Muscle of back (tissue), 13 donors: Measurements from ENCODE around the gene MAN2B1. TPM values are rescaled to one million over a fixed set of nuclear protein-coding genes. Genes with fewer than 3 reads are reported as not detected.
A peak's percentile ranks its signal among the peaks of the same experiment; 100 is the strongest.
"Not testable (repeated sequence)": the region's sequence is repeated elsewhere in the genome, so short reads cannot be mapped to it uniquely, and the experiment has no call there.

Source experiments
- DNase-seq, 3 donors: peaks; one replicate each; pipeline versions ENCODE4 v3.0.0 to v3.0.0-alpha.2; 2013
- long read RNA-seq, 9 donors: transcript quantifications; one replicate each; lab custom pipeline, GENCODE V29; 2026
- polyA plus RNA-seq, 10 donors: library from polyadenylated mRNA; unstranded; fragments of 120-200 nt; gene quantifications; one replicate each; pipeline ENCODE4 v1.2.1, GENCODE V29; 2013; ENCODE audit not compliant: insufficient read length in 10 of 10

MAN2B1 gene
- 10 to 100 TPM; 23.1 to 38.2 (median 27.9) TPM for polyA plus RNA-seq
- long read RNA-seq, donor 1, partial matches to known transcripts = 0 of 5 reads
- long read RNA-seq, donor 1, other reads (novel, unspliced or antisense) = 0 of 5 reads
- long read RNA-seq, donor 2, partial matches to known transcripts = 0 of 3 reads
- long read RNA-seq, donor 2, other reads (novel, unspliced or antisense) = 0 of 3 reads
- long read RNA-seq, donor 3 = 0 reads
- long read RNA-seq, donor 4, partial matches to known transcripts = 0 of 1 reads
- long read RNA-seq, donor 4, other reads (novel, unspliced or antisense) = 0 of 1 reads
- long read RNA-seq, donor 5, partial matches to known transcripts = 0 of 4 reads
- long read RNA-seq, donor 5, other reads (novel, unspliced or antisense) = 0 of 4 reads
- long read RNA-seq, donor 6, partial matches to known transcripts = 6 of 11 reads
- long read RNA-seq, donor 6, other reads (novel, unspliced or antisense) = 0 of 11 reads
- long read RNA-seq, donor 7, partial matches to known transcripts = 5 of 11 reads
- long read RNA-seq, donor 7, other reads (novel, unspliced or antisense) = 0 of 11 reads
- long read RNA-seq, donor 8, partial matches to known transcripts = 5 of 9 reads
- long read RNA-seq, donor 8, other reads (novel, unspliced or antisense) = 0 of 9 reads
- long read RNA-seq, donor 9, partial matches to known transcripts = 0 of 1 reads
- long read RNA-seq, donor 9, other reads (novel, unspliced or antisense) = 0 of 1 reads

GRCh38 chr19:12666265-12667048 lies at the start of gene MAN2B1, which contains the start of gene WDR83:
Gene MAN2B1 (minus strand): TSS chr19:12666742. CDS start chr19:12666701, 41 bp downstream.
Gene WDR83 (plus strand): TSS chr19:12666807. CDS start chr19:12669791, 2,984 bp downstream.
- peak; percentile 64 to 93 (median 84) for DNase-seq

GRCh38 chr19:12715929-12716328 lies 49.4 kb upstream of the MAN2B1 start:
- no peak for DNase-seq

DNA sequence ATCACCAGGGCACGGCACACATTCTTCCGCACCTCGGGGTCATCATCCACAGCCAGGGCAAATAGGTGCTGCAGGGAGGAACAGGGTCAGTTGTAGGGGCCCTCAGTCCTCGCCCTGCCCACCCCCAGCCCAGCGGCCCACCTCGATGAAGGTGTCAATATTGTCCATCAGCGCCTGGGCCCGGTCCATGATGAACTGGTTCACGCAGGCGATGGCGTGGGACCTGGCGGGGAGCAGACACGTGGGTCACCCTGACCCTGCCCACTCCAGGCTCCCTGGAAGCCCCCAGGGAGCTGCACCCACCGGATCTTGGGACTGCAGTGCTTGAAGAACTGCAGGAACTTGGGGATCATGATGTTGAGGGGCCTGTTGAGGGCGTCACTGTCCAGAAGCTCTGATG lies 48.6 kb upstream of the MAN2B1 start:
- DNase-seq = no peak

DNA sequence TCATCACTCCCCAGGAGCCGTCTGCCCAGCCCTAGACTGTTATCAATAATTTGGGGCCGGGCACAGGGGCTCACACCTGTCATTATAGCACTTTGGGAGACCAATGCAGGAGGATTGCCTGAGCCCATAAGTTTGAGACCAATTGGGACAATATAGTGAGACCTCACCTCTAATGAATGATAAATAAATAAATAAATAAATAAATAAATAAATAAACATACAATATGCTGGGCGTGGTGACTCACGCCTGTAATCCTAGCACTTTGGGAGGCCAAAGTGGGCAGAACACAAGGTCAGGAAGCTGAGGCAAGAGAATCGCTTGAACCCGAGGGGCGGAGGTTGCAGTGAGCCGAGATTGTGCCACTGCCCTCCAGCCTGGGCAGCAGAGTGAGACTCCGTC lies 46.8 kb upstream of the MAN2B1 start:
- not testable (repeated sequence) for DNase-seq

DNA sequence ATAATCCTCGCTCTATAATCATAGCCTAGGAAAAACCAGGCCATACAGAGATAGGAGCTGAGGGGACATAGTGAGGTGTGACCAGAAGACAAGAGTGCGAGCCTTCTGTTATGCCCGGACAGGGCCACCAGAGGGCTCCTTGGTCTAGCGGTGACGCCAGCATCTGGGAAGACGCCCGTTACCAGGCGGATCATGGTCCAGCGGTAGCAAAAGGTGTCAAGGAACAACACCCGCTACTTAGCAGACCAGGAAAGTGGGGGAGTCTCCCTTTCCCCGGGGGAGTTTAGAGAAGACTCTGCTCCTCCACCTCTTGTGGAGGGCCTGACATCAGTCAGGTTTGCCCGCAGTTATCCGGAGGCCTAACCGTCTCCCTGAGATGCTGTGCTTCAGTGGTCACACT lies 45.5 kb upstream of the MAN2B1 start:
- DNase-seq = not testable (repeated sequence)

DNA sequence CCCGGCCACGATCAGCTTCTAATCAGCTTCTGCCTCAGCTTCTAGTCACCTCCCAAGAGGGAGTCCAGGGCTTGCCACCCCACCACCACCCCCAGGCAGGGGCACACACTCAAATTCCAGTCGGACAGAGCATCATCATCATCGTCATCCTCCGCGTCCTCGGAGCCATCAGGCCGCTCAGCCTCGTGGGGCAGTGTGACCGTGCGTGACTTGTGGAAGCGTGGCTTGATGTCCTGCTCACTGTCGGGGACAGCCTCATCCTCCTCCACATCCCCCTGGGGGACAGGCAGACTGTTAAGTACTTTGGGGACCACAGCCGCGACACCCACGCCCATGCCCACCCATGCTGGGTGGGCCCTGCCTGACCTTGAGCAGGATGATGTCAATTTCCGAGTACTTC lies 44.6 kb upstream of the MAN2B1 start:
- DNase-seq = no peak

GRCh38 chr19:12708641-12709040 lies 42.1 kb upstream of the MAN2B1 start:
- DNase-seq = no peak

- DNase-seq = no peak
Measured at GRCh38 chr19:12706332-12706718, 39.8 kb upstream of the MAN2B1 start.

- no peak for DNase-seq
Measured at GRCh38 chr19:12705654-12706331, 39.3 kb upstream of the MAN2B1 start.

DNA sequence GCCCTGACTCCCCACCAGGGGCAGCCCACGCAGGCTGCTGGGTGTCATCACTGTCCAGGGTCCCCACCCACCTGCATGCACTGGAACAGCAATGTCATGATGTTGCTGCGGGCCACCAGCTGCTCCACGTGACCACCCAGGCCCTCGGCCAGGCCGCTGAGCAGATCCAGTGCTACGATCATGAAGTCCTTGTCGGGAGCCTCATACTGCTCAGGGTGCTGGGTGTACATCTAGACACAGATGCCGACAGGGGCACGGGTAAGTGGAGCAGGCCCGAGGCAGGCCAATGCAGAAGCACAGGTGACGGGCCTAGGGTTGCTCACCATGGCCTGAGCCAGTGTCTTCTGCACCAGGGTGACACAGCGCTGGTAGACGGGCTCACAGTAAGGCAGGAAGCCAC lies 38.6 kb upstream of the MAN2B1 start:
- no peak for DNase-seq

- peak in 2 of 3 donors; percentile 27 to 53 for DNase-seq
Measured at GRCh38 chr19:12703046-12703445, 36.5 kb upstream of the MAN2B1 start.

- no peak for DNase-seq
Measured at GRCh38 chr19:12701596-12702282, 35.2 kb upstream of the MAN2B1 start.

GRCh38 chr19:12698138-12698537 lies 31.6 kb upstream of the MAN2B1 start:
- no peak for DNase-seq

DNA sequence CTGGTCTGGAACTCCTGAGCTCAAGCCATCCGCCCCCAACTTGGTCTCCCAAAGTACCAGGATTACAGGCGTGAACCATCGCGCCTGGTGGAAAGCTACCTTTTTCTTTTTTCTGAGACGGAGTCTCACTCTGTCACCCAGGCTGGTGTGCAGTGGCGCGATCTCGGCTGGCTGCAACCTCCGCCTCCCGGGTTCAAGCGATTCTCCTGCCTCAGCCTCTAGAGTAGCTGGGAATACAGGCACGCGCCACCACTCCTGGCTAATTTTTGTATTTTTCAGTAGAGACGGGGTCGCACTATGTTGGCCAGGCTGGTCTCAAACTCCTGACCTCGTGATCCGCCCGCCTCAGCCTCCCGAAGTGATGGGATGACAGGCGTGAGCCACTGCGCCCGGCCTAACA lies 30.9 kb upstream of the MAN2B1 start:
- DNase-seq = not testable (repeated sequence)

DNA sequence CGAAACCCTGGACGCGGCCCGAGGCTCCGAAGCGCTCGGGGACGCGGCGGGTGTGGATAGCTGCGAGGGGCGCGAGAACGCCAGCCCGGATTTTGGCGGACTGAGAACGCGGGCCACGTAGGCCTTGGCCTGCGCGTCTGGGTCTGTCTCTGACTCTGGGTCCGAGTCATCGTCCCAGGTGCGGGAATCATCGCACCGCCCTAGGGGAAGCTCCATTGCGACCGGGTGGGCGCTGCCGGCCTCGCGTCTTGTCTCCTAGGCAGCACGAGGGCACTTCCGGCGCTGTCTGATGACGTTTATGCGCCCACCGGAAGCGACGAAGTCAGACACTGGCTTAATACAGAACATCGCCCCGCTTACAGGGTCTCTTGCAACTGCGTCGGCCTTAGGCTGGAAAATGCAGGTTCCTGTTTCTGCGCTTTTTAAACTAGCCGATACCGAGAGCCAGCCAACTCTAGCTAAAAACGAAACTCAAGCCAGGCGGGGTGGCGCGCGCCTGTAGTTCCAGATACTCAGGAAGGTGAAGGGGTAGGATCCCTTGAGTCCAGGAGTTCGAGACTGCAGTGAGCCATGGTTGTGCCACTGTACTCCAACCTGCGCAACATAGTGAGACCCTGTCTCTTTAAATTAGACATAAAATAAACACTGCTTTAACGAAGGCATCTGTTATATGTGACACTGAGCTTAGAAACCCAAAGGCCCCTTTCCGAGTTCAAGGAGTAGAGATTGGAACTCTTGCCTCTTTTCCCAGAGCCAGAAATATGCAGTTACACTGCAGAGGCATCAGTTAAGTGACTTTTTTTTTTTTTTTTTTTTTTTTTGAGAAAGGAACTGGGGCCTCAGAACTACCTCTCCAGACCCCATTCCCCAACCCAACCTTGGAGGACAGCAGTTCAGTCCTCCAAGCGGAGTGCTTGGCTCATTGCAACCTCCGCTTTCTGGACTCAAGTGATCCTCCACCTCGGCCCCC lies 30.1 kb upstream of the MAN2B1 start, which contains the start of gene FBXW9:
Gene FBXW9 (minus strand): TSS at position 266 of the 970 bp plus-strand sequence. CDS start 50 bp downstream, at position 216.
- DNase-seq = peak; percentile 95 to 98 (median 97)

DNA sequence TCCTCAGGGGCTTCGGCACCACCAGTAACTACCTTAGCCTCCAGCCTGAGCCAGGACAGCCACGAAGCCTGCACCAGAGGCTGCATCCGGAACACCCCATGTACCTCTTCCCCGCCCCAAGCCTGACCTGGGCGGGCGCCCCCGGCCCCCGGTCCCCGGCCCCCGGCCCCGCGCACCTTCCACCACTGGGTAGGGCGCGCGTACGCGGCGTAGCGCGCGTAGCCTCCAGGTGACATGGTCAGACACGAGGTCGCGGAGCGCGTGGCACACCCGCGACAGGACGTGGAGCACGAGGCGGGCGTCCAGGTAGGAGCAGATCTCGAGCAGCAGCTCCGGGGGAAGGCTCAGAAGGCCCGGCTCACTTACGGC lies 29.4 kb upstream of the MAN2B1 start:
- no peak for DNase-seq

DNA sequence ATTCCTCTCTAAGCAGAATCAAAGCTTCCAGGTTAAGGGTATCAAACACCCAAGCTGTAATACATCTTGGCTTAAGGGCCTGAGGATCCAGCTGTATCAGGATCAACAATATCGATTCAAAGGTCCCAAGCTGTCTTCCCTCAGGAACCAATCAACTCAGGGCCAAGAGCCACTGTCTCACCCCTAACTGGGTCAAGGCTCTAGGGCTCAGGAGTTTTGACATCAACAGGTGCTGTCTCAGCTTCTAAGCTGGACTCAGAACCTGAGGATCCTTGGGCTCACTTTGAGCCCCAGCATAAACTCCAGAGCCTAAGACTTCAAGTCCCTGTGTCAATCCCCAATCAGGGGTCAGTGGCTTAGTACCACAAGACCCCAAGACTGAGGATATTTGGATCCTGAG lies 29.0 kb upstream of the MAN2B1 start:
- DNase-seq = no peak

GRCh38 chr19:12695096-12695495 lies 28.6 kb upstream of the MAN2B1 start:
- no peak for DNase-seq

GRCh38 chr19:12694641-12695040 lies 28.1 kb upstream of the MAN2B1 start:
- DNase-seq = no peak

DNA sequence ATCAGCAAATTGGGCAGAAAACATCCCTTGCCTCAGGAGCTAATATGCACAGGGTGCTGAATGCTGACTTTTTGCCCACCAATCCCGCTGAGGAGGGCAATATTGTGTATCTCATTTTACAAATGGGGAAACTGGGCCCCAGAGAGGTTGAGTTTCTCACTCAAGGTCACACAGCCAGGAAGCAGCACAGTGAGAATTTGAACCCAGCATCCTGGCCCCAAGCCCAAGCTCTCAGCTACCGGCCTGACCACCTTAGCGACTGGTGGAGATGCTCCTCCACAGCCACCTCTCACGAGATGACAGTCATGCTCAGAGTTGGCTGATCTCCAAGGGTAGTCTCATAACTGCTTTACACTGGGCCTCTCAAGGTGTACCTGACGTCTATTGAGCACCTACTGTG lies 26.4 kb upstream of the MAN2B1 start:
- DNase-seq = no peak
